Endodermal cell (in vitro differentiated cells): ENCODE data around the gene GHRL. TPM values are rescaled to one million over a fixed set of nuclear protein-coding genes. Genes with fewer than 3 reads are reported as not detected.
A peak's percentile ranks its signal among the peaks of the same experiment; 100 is the strongest.

ENCODE experiments used
- DNase-seq: peaks from one replicate; pipeline ENCODE4 v3.0.0-alpha.2; 2017
- H3K27ac ChIP-seq: 2 replicates; pipeline ENCODE4 v1.5.1; 2013; ENCODE audit warnings: mild to moderate bottlenecking, low read depth, low read length, moderate library complexity
- H3K27me3 ChIP-seq: 2 replicates; pipeline ENCODE4 v1.6.1; 2013; ENCODE audit warnings: mild to moderate bottlenecking, low read length, moderate library complexity; ENCODE audit not compliant: insufficient read depth, control insufficient read depth, poor library complexity, severe bottlenecking
- H3K36me3 ChIP-seq: 2 replicates; pipeline ENCODE4 v1.7.0; 2013; ENCODE audit warnings: mild to moderate bottlenecking, low read length, moderate library complexity; ENCODE audit not compliant: control insufficient read depth, insufficient read depth
- H3K4me1 ChIP-seq: one replicate; pipeline ENCODE4 v1.7.0; 2013; ENCODE audit warnings: low read length; ENCODE audit not compliant: control insufficient read depth, insufficient read depth
- H3K4me3 ChIP-seq: 2 replicates; pipeline ENCODE4 v1.5.1; 2013; ENCODE audit warnings: mild to moderate bottlenecking, low read length, moderate library complexity
- H3K9ac ChIP-seq: 2 replicates; pipeline ENCODE4 v1.6.1; 2013; ENCODE audit warnings: mild to moderate bottlenecking, low read length, moderate library complexity; ENCODE audit not compliant: poor library complexity, severe bottlenecking; ENCODE audit errors: extremely low read depth
- H3K9me3 ChIP-seq: 2 replicates; pipeline ENCODE4 v1.6.1; 2013; ENCODE audit warnings: mild to moderate bottlenecking, low read length, moderate library complexity; ENCODE audit not compliant: control insufficient read depth
- H3K27ac Mint-ChIP-seq: 2 replicates; pipeline ENCODE4 v1.8.0; 2020; ENCODE audit warnings: mixed read lengths
- H3K27me3 Mint-ChIP-seq: 2 replicates; pipeline ENCODE4 v1.8.0; 2021; ENCODE audit warnings: mild to moderate bottlenecking, mixed read lengths; ENCODE audit not compliant: insufficient read depth
- H3K36me3 Mint-ChIP-seq: 2 replicates; pipeline ENCODE4 v1.8.0; 2020; ENCODE audit warnings: low read depth, mixed read lengths
- H3K4me1 Mint-ChIP-seq: 2 replicates; pipeline ENCODE4 v1.8.0; 2020; ENCODE audit warnings: mixed read lengths
- H3K4me3 Mint-ChIP-seq: 2 replicates; pipeline ENCODE4 v1.8.0; 2020; ENCODE audit warnings: mild to moderate bottlenecking, moderate library complexity, mixed read lengths
- H3K9me3 Mint-ChIP-seq: 2 replicates; pipeline ENCODE4 v1.8.0; 2020; ENCODE audit warnings: mild to moderate bottlenecking, mixed read lengths
- CTCF ChIP-seq: fragments of 200-600 bp; sonication (generic); conservative IDR thresholded peaks from 2 replicates; pipeline ENCODE4 v1.5.0; 2021; ENCODE audit warnings: antibody characterized with exemption, mild to moderate bottlenecking
- WGBS, 2 experiments: methylation state at CpG; one replicate each; pipeline versions ENCODE4 v1.1.5 to v1.1.7; 2013; ENCODE audit warnings: missing lambda C conversion rate in 2 of 2, mixed read lengths in 1 of 2; ENCODE audit not compliant: insufficient coverage in 1 of 2, insufficient read length in 1 of 2; 5-methylcytosine and 5-hydroxymethylcytosine counted together
- total RNA-seq, 2 donors: library from RNA; stranded (reverse); fragmentation: NEBNext Ultra II Directional in 1 of 2; extraction: Animal tissue kit (Norgen Biotek cat#: 25700) in 1 of 2; gene quantifications; 2 replicates in 1 of 2; 3 replicates in 1 of 2; pipeline ENCODE4 v1.2.1, GENCODE V29; 2021

Gene GHRL
- total RNA-seq, 2 donors from 2014 or later, result not detected

DNA sequence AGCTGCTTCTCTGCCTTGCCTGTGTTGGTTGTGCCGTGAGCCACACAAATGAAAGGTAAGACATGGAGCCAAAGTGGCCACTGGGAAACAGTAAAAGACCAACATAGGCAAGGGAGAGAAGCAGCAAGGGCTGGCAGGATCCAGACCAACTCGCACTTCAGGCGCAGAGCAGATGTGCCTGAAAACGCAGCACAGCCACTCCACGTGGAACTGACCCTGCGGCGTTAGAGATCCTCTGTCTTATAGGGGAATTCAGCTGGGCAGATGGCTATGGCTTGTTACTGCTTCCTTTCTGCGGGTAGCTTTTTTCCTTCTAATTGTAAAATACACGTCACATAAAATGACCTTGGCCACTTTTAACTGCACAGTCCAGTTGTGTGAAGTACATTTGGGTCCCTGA lies 10.4 kb upstream of the GHRL start:
- no peaks in the 10 kb centered on the region for H3K9me3 Mint-ChIP-seq
- no peak for TF ChIP-seq CTCF
- peak; percentile 40 for DNase-seq
- Histone ChIP-seq H3K36me3 (peaks cover 93% of the 10 kb centered on the region), H3K4me3 (no peak overlapping the region), H3K27me3 (no peaks in the 10 kb centered on the region), H3K9ac (no peak overlapping the region), H3K4me1 (no peaks in the 10 kb centered on the region), H3K27ac (no peak overlapping the region), H3K9me3 (no peaks in the 10 kb centered on the region)
- H3K27me3 Mint-ChIP-seq, result no peaks in the 10 kb centered on the region
- H3K27ac Mint-ChIP-seq, result no peak overlapping the region
- WGBS, 2 experiments, result 94 to 95% methylated on average over 9 of the region's 9 CpGs
- H3K4me3 Mint-ChIP-seq, result no peak overlapping the region
- no peaks in the 10 kb centered on the region for H3K4me1 Mint-ChIP-seq
- H3K36me3 Mint-ChIP-seq, result peaks cover 82% of the 10 kb centered on the region

GRCh38 chr3:10300087-10300486 lies 7.3 kb upstream of the GHRL start:
- no peak for TF ChIP-seq CTCF
- H3K27me3 ChIP-seq, result no peaks in the 10 kb centered on the region
- Mint-ChIP-seq H3K27ac (no peak overlapping the region), H3K4me3 (no peak overlapping the region), H3K36me3 (peaks cover 67% of the 10 kb centered on the region), H3K4me1 (no peaks in the 10 kb centered on the region), H3K9me3 (no peaks in the 10 kb centered on the region), H3K27me3 (no peaks in the 10 kb centered on the region)
- DNase-seq, result peak; percentile 40
- H3K4me3 ChIP-seq, result no peak overlapping the region
- WGBS, 2 experiments, result 90 to 91% methylated on average over 9 of the region's 9 CpGs
- peaks cover 67% of the 10 kb centered on the region for H3K36me3 ChIP-seq
- H3K9ac ChIP-seq, result no peak overlapping the region
- no peak overlapping the region for H3K27ac ChIP-seq
- no peaks in the 10 kb centered on the region for H3K9me3 ChIP-seq
- no peaks in the 10 kb centered on the region for H3K4me1 ChIP-seq

DNA sequence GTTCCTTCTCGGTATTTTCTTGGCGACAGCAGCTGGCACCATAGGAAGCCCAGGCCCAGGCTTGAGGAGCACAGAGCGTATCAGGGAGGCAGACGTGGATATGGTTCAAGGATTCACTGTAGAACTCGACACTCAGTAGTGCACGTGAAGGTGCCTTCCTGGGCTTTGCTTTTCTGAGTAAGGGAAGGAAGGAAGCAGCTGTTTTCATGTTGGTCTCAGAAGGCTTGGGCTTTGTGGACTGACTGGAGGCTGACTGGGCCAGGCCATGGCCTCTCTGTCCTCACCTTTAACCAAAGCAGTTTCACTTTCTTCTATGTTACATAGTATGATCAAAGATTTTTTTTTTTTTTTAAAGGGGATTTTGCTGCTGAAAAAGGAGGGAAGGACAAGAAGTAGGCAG lies 6.9 kb upstream of the GHRL start:
- Mint-ChIP-seq H3K4me3 (no peak overlapping the region), H3K27ac (no peak overlapping the region), H3K27me3 (no peaks in the 10 kb centered on the region), H3K4me1 (no peaks in the 10 kb centered on the region), H3K36me3 (peaks cover 65% of the 10 kb centered on the region), H3K9me3 (no peaks in the 10 kb centered on the region)
- H3K36me3 ChIP-seq, result peaks cover 66% of the 10 kb centered on the region
- H3K27ac ChIP-seq, result no peak overlapping the region
- H3K4me3 ChIP-seq, result no peak overlapping the region
- no peak overlapping the region for H3K9ac ChIP-seq
- no peaks in the 10 kb centered on the region for H3K4me1 ChIP-seq
- no peaks in the 10 kb centered on the region for H3K27me3 ChIP-seq
- H3K9me3 ChIP-seq, result no peaks in the 10 kb centered on the region
- TF ChIP-seq CTCF, result no peak
- peak; percentile 26 for DNase-seq
- WGBS, 2 experiments, result 95 to 97% methylated on average over 4 to 6 of the region's 6 CpGs
